Astrocyte (in vitro differentiated cells and primary cell): ENCODE measurements around the gene MAPKAPK3.

Experiments used
- CTCF ChIP-seq: IDR thresholded peaks from 2 replicates; pipeline ENCODE4 v1.5.1; 2011; ENCODE audit warnings: low read depth, mild to moderate bottlenecking, inconsistent platforms, low read length, moderate library complexity; ENCODE audit not compliant: insufficient read depth
- EZH2 ChIP-seq: IDR thresholded peaks from 2 replicates; pipeline ENCODE4 v1.6.1; 2012; ENCODE audit warnings: mild to moderate bottlenecking, low read length, inconsistent platforms; ENCODE audit not compliant: insufficient read depth

GRCh38 chr3:50620820-50621219 lies 3.9 kb downstream of the MAPKAPK3 start:
- TF ChIP-seq CTCF (no peak), EZH2 (no peak)
